Mesenchymal stem cell (in vitro differentiated cells and primary cell): ENCODE data around the gene MTIF3.

Experiments
- DNase-seq: peaks from one replicate; pipeline ENCODE4 v3.0.0-alpha.2; 2013
- H2AFZ ChIP-seq: one replicate; pipeline ENCODE4 v1.6.1; 2013; ENCODE audit warnings: low read depth, mild to moderate bottlenecking, control low read depth, inconsistent platforms, low read length, moderate library complexity
- H2AK5ac ChIP-seq: 2 replicates; pipeline ENCODE4 v1.6.1; 2013; ENCODE audit warnings: low read length, moderate library complexity, mild to moderate bottlenecking, inconsistent platforms; ENCODE audit not compliant: severe bottlenecking
- H2BK120ac ChIP-seq: one replicate; pipeline ENCODE4 v1.6.1; 2013; ENCODE audit warnings: low read depth, mild to moderate bottlenecking, inconsistent platforms, low read length, moderate library complexity
- H2BK12ac ChIP-seq, 2 experiments: one replicate each; pipeline ENCODE4 v1.6.1; 2013; ENCODE audit warnings: inconsistent platforms in 2 of 2, low read length in 2 of 2, mild to moderate bottlenecking in 2 of 2, moderate library complexity in 2 of 2, control low read depth in 1 of 2
- H2BK15ac ChIP-seq: one replicate; pipeline ENCODE4 v1.6.1; 2013; ENCODE audit warnings: mild to moderate bottlenecking, low read depth, inconsistent platforms; ENCODE audit not compliant: poor library complexity, severe bottlenecking
- H2BK5ac ChIP-seq: 2 replicates; pipeline ENCODE4 v1.6.1; 2013; ENCODE audit warnings: low read depth, mild to moderate bottlenecking, low read length, control low read depth, inconsistent platforms; ENCODE audit not compliant: poor library complexity, severe bottlenecking
- H3K14ac ChIP-seq, 2 experiments: one replicate each; pipeline ENCODE4 v1.6.1; 2013; ENCODE audit warnings: inconsistent platforms in 2 of 2, low read length in 2 of 2, control low read depth in 1 of 2, mild to moderate bottlenecking in 1 of 2, moderate library complexity in 1 of 2
- H3K18ac ChIP-seq, 2 experiments: one replicate each; pipeline ENCODE4 v1.6.1; 2013; ENCODE audit warnings: inconsistent platforms in 2 of 2, low read length in 2 of 2, control low read depth in 1 of 2, low read depth in 1 of 2, mild to moderate bottlenecking in 1 of 2
- H3K23ac ChIP-seq, 2 experiments: one replicate each; pipeline ENCODE4 v1.6.1; 2013; ENCODE audit warnings: inconsistent platforms in 2 of 2, low read length in 2 of 2, mild to moderate bottlenecking in 2 of 2, moderate library complexity in 2 of 2, control low read depth in 1 of 2
- H3K27ac ChIP-seq: 2 replicates; pipeline ENCODE4 v1.5.1; 2013; ENCODE audit warnings: mild to moderate bottlenecking, moderate library complexity, low read length, control low read depth, inconsistent platforms; ENCODE audit not compliant: poor library complexity, severe bottlenecking
- H3K27me3 ChIP-seq, 2 experiments: 2 replicates each; pipeline versions ENCODE4 v1.6.1 to v1.7.0; 2013; ENCODE audit warnings: low read length in 2 of 2, mild to moderate bottlenecking in 2 of 2, moderate library complexity in 2 of 2, control low read depth in 1 of 2, inconsistent platforms in 1 of 2; ENCODE audit not compliant: control insufficient read depth in 1 of 2, insufficient read depth in 1 of 2
- H3K36me3 ChIP-seq, 2 experiments: 2 replicates each; pipeline versions ENCODE4 v1.6.1 to v1.7.0; 2013; ENCODE audit warnings: low read length in 2 of 2, control low read depth in 1 of 2, inconsistent platforms in 1 of 2, low read depth in 1 of 2, mild to moderate bottlenecking in 1 of 2; ENCODE audit not compliant: insufficient read depth in 2 of 2, control insufficient read depth in 1 of 2
- H3K4ac ChIP-seq, 2 experiments: one replicate each; pipeline ENCODE4 v1.6.1; 2013; ENCODE audit warnings: inconsistent platforms in 2 of 2, low read length in 2 of 2, mild to moderate bottlenecking in 2 of 2, moderate library complexity in 2 of 2, control low read depth in 1 of 2, low read depth in 1 of 2
- H3K4me1 ChIP-seq: 2 replicates; pipeline ENCODE4 v1.6.1; 2013; ENCODE audit warnings: low read depth, low read length, control low read depth; ENCODE audit not compliant: control insufficient read depth, insufficient read depth
- H3K4me2 ChIP-seq: 2 replicates; pipeline ENCODE4 v1.6.1; 2013; ENCODE audit warnings: low read length, mild to moderate bottlenecking, inconsistent platforms; ENCODE audit not compliant: poor library complexity, severe bottlenecking
- H3K4me3 ChIP-seq, 2 experiments: 2 replicates each; pipeline versions ENCODE4 v1.5.1 to v1.7.0; 2013; ENCODE audit warnings: low read length in 2 of 2, mild to moderate bottlenecking in 2 of 2, control low read depth in 1 of 2, low read depth in 1 of 2; ENCODE audit not compliant: insufficient read depth in 1 of 2
- H3K79me1 ChIP-seq: replicated peaks from 2 replicates; pipeline ENCODE4 v1.6.1; 2013; ENCODE audit warnings: mild to moderate bottlenecking, control low read depth, low read length, inconsistent platforms; ENCODE audit not compliant: poor library complexity, severe bottlenecking
- H3K9ac ChIP-seq: 2 replicates; pipeline ENCODE4 v1.7.0; 2013; ENCODE audit warnings: mild to moderate bottlenecking, low read length, moderate library complexity
- H3K9me3 ChIP-seq: 2 replicates; pipeline ENCODE4 v1.7.0; 2013; ENCODE audit warnings: mild to moderate bottlenecking, low read length; ENCODE audit not compliant: control insufficient read depth
- H4K8ac ChIP-seq: one replicate; pipeline ENCODE4 v1.6.1; 2013; ENCODE audit warnings: inconsistent platforms, mild to moderate bottlenecking, low read length, moderate library complexity
- H4K91ac ChIP-seq: one replicate; pipeline ENCODE4 v1.6.1; 2013; ENCODE audit warnings: mild to moderate bottlenecking, low read length, inconsistent platforms
- WGBS: methylation state at CpG from one replicate; pipeline ENCODE4 v1.1.7; 2013; ENCODE audit warnings: mixed read lengths; 5-methylcytosine and 5-hydroxymethylcytosine counted together

MTIF3 gene

DNA sequence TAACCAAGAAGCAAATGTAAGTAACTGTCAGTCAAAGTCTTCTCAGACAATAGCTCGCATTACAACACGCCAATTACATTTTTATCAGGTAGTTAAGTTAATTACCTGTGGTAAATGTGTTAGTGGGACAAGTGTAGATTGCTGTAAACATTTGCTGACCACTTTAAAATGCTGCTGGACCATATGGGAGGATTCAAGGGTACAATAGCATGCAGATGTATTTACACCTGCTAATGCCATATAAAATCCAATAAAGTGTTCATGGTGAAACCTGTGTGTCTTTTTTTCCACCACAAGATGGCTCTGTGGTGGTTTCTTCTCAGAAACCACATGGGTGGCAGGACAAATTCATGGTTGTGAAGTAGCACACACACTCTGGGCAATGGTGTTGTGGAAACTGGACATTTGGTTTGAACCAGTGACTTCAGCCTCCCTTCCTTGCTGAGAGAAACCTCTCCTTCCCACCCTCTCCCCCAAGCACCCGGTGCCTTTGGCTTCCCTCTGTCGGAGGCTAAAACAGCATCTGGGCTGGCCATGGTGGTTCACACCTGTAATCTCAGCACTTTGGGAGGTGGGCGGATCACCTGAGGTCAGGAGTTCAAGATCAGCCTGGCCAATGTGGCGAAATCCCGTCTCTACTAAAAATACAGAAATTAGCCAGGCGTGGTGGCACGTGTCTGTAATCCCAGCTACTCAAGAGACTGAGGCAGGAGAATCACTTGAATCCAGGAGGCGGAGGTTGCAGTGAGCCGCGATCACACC lies 44.0 kb downstream of the MTIF3 start:
- Histone ChIP-seq H3K18ac (no peak overlapping the region), H3K23ac (no peak overlapping the region), H2BK5ac (no peak overlapping the region), H3K36me3 (no peaks in the 10 kb centered on the region), H3K4me3 (no peak overlapping the region), H3K9ac (no peak overlapping the region), H3K27me3 (peaks cover 34 to 40% of the 10 kb centered on the region in 2 experiments), H3K79me1 (no peaks in the 10 kb centered on the region), H3K4me2 (no peak overlapping the region), H3K4ac (no peak overlapping the region), H3K27ac (no peak overlapping the region), H2BK15ac (no peak overlapping the region), H2AK5ac (no peak overlapping the region), H4K8ac (no peak overlapping the region), H3K4me1 (peaks cover 5% of the 10 kb centered on the region), H3K9me3 (peaks cover 8% of the 10 kb centered on the region), H4K91ac (no peak overlapping the region), H2AFZ (no peak overlapping the region), H2BK12ac (no peak overlapping the region), H2BK120ac (no peak overlapping the region), H3K14ac (no peak overlapping the region)
- WGBS: 90% methylated on average over 12 of the region's 12 CpGs
- peak; percentile 55 for DNase-seq

GRCh38 chr13:27405546-27406134 lies 44.7 kb downstream of the MTIF3 start:
- H2BK5ac ChIP-seq: no peak overlapping the region
- H3K9me3 ChIP-seq: peaks cover 8% of the 10 kb centered on the region
- H3K27ac ChIP-seq: no peak overlapping the region
- no peak overlapping the region for H3K18ac ChIP-seq
- no peak overlapping the region for H3K4me3 ChIP-seq
- H2AK5ac ChIP-seq: no peak overlapping the region
- no peak overlapping the region for H2BK12ac ChIP-seq
- H4K8ac ChIP-seq: no peak overlapping the region
- no peak overlapping the region for H4K91ac ChIP-seq
- no peak overlapping the region for H3K23ac ChIP-seq
- peaks cover 5% of the 10 kb centered on the region for H3K4me1 ChIP-seq
- no peak overlapping the region for H2AFZ ChIP-seq
- H3K9ac ChIP-seq: no peak overlapping the region
- 94% methylated on average over 5 of the region's 5 CpGs for WGBS
- no peak overlapping the region for H3K4ac ChIP-seq
- H3K27me3 ChIP-seq: peaks cover 30 to 33% of the 10 kb centered on the region in 2 experiments
- no peak for DNase-seq
- H3K14ac ChIP-seq: no peak overlapping the region
- H3K4me2 ChIP-seq: no peak overlapping the region
- no peaks in the 10 kb centered on the region for H3K36me3 ChIP-seq
- no peak overlapping the region for H2BK15ac ChIP-seq
- H3K79me1 ChIP-seq: no peaks in the 10 kb centered on the region
- H2BK120ac ChIP-seq: no peak overlapping the region

DNA sequence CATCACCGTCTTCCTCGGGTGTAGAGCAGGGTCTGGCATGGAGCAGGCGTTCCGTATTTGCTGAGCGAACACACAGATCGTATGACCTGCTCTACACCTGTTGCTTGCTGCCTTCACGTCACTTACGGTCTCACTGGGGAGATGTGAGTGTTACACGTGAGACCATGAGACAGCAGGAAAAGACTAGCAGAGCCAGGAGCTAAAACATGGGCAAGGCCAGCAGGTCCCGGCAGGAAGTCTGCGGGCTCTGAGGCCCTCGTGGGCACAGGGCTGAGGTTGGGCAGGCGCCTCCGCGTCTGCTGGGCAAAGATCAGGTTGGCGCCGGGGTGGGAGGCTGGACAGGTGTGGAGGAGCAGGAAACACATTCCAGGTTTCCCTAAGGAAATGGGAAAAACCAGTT lies 45.7 kb downstream of the MTIF3 start:
- Histone ChIP-seq H2BK5ac (no peak overlapping the region), H3K4me1 (peaks cover 5% of the 10 kb centered on the region), H2BK120ac (no peak overlapping the region), H3K14ac (no peak overlapping the region), H2AFZ (no peak overlapping the region), H3K27ac (no peak overlapping the region), H3K4me3 (no peak overlapping the region), H2BK12ac (peak overlapping the region in 1 of 2 experiments; percentile 38), H3K4me2 (no peak overlapping the region), H3K27me3 (peaks cover 30 to 33% of the 10 kb centered on the region in 2 experiments), H4K8ac (no peak overlapping the region), H2AK5ac (no peak overlapping the region), H3K9ac (no peak overlapping the region), H4K91ac (peak overlapping the region; percentile 7), H3K9me3 (peaks cover 4% of the 10 kb centered on the region), H3K4ac (no peak overlapping the region), H3K36me3 (no peaks in the 10 kb centered on the region), H3K79me1 (no peaks in the 10 kb centered on the region), H2BK15ac (no peak overlapping the region), H3K23ac (no peak overlapping the region), H3K18ac (no peak overlapping the region)
- 96% methylated on average over 17 of the region's 17 CpGs for WGBS
- no peak for DNase-seq

DNA sequence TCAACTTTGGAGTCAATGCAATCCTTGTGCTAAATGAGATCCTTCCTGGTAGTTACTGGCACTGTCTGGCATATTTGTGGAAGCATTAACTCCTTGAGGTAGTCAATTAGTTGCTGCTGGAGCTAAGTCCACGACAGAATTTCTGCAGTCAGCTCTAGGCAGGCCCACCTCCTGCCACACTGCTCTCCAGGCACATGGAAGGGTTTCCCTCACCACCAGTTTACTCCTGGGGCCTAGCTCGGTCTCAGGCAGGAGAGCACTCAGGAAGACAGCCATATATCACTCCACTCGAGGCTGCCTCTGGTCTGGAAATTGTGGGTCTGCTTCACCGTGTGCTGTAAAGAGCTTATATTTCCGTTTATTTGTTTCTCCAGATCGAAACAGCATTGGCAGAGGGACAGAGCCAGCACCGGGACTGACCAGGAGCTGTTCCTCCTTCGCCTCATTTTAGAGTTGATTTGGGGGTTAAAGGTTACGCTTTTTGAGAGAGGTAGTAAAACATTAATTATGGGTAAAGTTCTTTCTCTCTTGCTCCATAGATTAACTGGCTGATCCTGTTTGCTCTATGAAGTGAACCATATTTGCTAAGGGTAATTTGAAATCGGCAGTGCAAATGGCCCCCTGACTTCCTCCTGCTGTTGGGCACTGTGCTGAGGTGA lies 46.5 kb downstream of the MTIF3 start:
- Histone ChIP-seq H3K18ac (peak overlapping the region; percentile 83 to 84), H2BK15ac (no peak overlapping the region), H3K9ac (no peak overlapping the region), H3K4me3 (peak overlapping the region in 1 of 2 experiments; percentile 15), H3K4me2 (no peak overlapping the region), H3K4me1 (peaks cover 5% of the 10 kb centered on the region), H2BK12ac (peak overlapping the region in 1 of 2 experiments; percentile 54), H2AK5ac (peak overlapping the region; percentile 92), H3K36me3 (no peaks in the 10 kb centered on the region), H3K9me3 (no peaks in the 10 kb centered on the region), H2BK5ac (peak overlapping the region; percentile 85), H4K8ac (peak overlapping the region; percentile 85), H3K4ac (no peak overlapping the region), H3K27me3 (peaks cover 23 to 28% of the 10 kb centered on the region in 2 experiments), H2BK120ac (peak overlapping the region; percentile 50), H3K79me1 (no peaks in the 10 kb centered on the region), H4K91ac (peak overlapping the region; percentile 66), H3K23ac (peak overlapping the region in 1 of 2 experiments; percentile 21), H2AFZ (peak overlapping the region; percentile 8), H3K14ac (peak overlapping the region in 1 of 2 experiments; percentile 86), H3K27ac (peak overlapping the region; percentile 59)
- WGBS: 12% methylated on average over 10 of the region's 10 CpGs
- DNase-seq: peak; percentile 31
